Astrocyte (in vitro differentiated cells and primary cell): ENCODE measurements around the gene RAI2.

Source experiments
- CTCF ChIP-seq: IDR thresholded peaks from 2 replicates; pipeline ENCODE4 v1.5.1; 2011; ENCODE audit warnings: low read depth, mild to moderate bottlenecking, inconsistent platforms, low read length, moderate library complexity; ENCODE audit not compliant: insufficient read depth
- EZH2 ChIP-seq: IDR thresholded peaks from 2 replicates; pipeline ENCODE4 v1.6.1; 2012; ENCODE audit warnings: mild to moderate bottlenecking, low read length, inconsistent platforms; ENCODE audit not compliant: insufficient read depth

DNA sequence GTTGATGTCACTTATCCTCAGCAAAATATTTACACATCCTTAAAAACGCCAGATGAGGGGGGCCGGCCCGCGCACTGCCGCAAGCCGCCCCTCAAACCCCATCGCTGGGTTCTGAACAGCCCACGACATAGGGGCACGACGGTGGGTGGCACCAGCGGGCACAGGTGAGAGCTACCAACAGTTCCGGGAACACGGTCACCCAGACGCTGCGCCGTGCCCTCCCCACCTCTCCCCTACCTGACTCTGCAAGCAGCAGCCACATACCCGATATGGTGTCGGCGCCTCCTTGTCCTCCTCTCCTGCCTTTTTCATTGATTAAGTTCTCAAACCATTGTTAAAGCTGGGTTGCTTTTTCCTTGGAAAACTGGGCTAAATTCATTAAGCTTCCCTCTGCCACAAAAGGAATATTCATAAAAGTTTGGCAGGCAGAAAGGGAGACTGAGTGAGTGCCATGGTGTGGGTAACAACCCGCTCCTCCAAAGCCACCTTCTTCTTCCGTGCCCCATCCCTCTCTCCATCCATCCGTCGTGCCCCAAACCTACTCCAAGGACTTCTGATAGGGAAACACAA is 1.4 kb downstream of the RAI2 start:
- TF ChIP-seq CTCF (no peak), EZH2 (no peak)
